Measurements from ENCODE around the gene PHF19.

Gene PHF19

GRCh38 chr9:120850315-120850714, 26.7 kb downstream of the PHF19 start:
- H3K36me3 ChIP-seq (ENCODE audit: insufficient read depth, low read length) = no peaks in the 10 kb centered on the region; the same call in 1 of the 2 replicates

GRCh38 chr9:120846906-120847305, 30.1 kb downstream of the PHF19 start:
- no peaks in the 10 kb centered on the region for H3K36me3 ChIP-seq (ENCODE audit: insufficient read depth, low read length)
- H3K9ac ChIP-seq (ENCODE audit: low read depth, low read length) = no peak overlapping the region
- no peaks in the 10 kb centered on the region for H3K9me3 ChIP-seq (ENCODE audit: control insufficient read depth, insufficient read depth, low read length)
- H3K4me1 ChIP-seq (ENCODE audit: insufficient read depth, low read length) = peaks cover 23% of the 10 kb centered on the region

More at GRCh38 chr9:120850315-120850714, 26.7 kb downstream of the PHF19 start:
- Histone ChIP-seq H3K4me1 (ENCODE audit: insufficient read depth, low read length) (peaks cover 37% of the 10 kb centered on the region), H3K9me3 (ENCODE audit: control insufficient read depth, insufficient read depth, low read length) (no peaks in the 10 kb centered on the region), H3K9ac (ENCODE audit: low read depth, low read length) (no peak overlapping the region)

GRCh38 chr9:120846251-120846889, 30.6 kb downstream of the PHF19 start:
- peaks cover 17% of the 10 kb centered on the region for H3K4me1 ChIP-seq (ENCODE audit: insufficient read depth, low read length)
- H3K36me3 ChIP-seq (ENCODE audit: insufficient read depth, low read length) = no peaks in the 10 kb centered on the region
- no peak overlapping the region for H3K9ac ChIP-seq (ENCODE audit: low read depth, low read length)
- no peaks in the 10 kb centered on the region for H3K9me3 ChIP-seq (ENCODE audit: control insufficient read depth, insufficient read depth, low read length)

- Histone ChIP-seq H3K9ac (ENCODE audit: low read depth, low read length) (no peak overlapping the region), H3K4me1 (ENCODE audit: insufficient read depth, low read length) (peaks cover 16% of the 10 kb centered on the region), H3K9me3 (ENCODE audit: control insufficient read depth, insufficient read depth, low read length) (no peaks in the 10 kb centered on the region), H3K36me3 (ENCODE audit: insufficient read depth, low read length) (no peaks in the 10 kb centered on the region)
These were observed 31.7 kb downstream of the PHF19 start for GRCh38 chr9:120845255-120845654.

GRCh38 chr9:120842685-120843485, 34.1 kb downstream of the PHF19 start, which contains the start of gene PSMD5:
Gene PSMD5 (minus strand): TSS chr9:120842922. CDS start chr9:120842909, 13 bp downstream.
- Histone ChIP-seq H3K9ac (ENCODE audit: low read depth, low read length) (peak within 1 kb of the TSS; percentile 90), H3K9me3 (ENCODE audit: control insufficient read depth, insufficient read depth, low read length) (no peaks in the 10 kb centered on the region), H3K36me3 (ENCODE audit: insufficient read depth, low read length) (no peaks in the 10 kb centered on the region), H3K4me1 (ENCODE audit: insufficient read depth, low read length) (peaks cover 16% of the 10 kb centered on the region)

- Histone ChIP-seq H3K9ac (ENCODE audit: low read depth, low read length) (peak overlapping the region; percentile 90), H3K9me3 (ENCODE audit: control insufficient read depth, insufficient read depth, low read length) (no peaks in the 10 kb centered on the region), H3K36me3 (ENCODE audit: insufficient read depth, low read length) (no peaks in the 10 kb centered on the region), H3K4me1 (ENCODE audit: insufficient read depth, low read length) (peaks cover 11% of the 10 kb centered on the region)
These were observed 34.9 kb downstream of the PHF19 start for GRCh38 chr9:120841930-120842684.

- Histone ChIP-seq H3K9me3 (ENCODE audit: control insufficient read depth, insufficient read depth, low read length) (no peaks in the 10 kb centered on the region), H3K36me3 (ENCODE audit: insufficient read depth, low read length) (no peaks in the 10 kb centered on the region), H3K4me1 (ENCODE audit: insufficient read depth, low read length) (no peaks in the 10 kb centered on the region; the same call in 1 of the 2 replicates), H3K9ac (ENCODE audit: low read depth, low read length) (no peak overlapping the region)
These were observed 37.8 kb downstream of the PHF19 start for GRCh38 chr9:120839146-120839545.

- Histone ChIP-seq H3K9me3 (ENCODE audit: control insufficient read depth, insufficient read depth, low read length) (no peaks in the 10 kb centered on the region), H3K9ac (ENCODE audit: low read depth, low read length) (no peak overlapping the region)
These were observed 39.1 kb downstream of the PHF19 start for GRCh38 chr9:120837921-120838320.

GRCh38 chr9:120833325-120833724, 43.7 kb downstream of the PHF19 start:
- no peaks in the 10 kb centered on the region for H3K9me3 ChIP-seq (ENCODE audit: control insufficient read depth, insufficient read depth, low read length)
- H3K9ac ChIP-seq (ENCODE audit: low read depth, low read length) = no peak overlapping the region; the same call in 1 of the 2 replicates
- peaks cover 9% of the 10 kb centered on the region for H3K36me3 ChIP-seq (ENCODE audit: insufficient read depth, low read length)
- peaks cover 6% of the 10 kb centered on the region; the same call in 1 of the 2 replicates for H3K4me1 ChIP-seq (ENCODE audit: insufficient read depth, low read length)

More at GRCh38 chr9:120837921-120838320, 39.1 kb downstream of the PHF19 start:
- Histone ChIP-seq H3K4me1 (ENCODE audit: insufficient read depth, low read length) (peaks cover 5% of the 10 kb centered on the region), H3K36me3 (ENCODE audit: insufficient read depth, low read length) (peaks cover 4% of the 10 kb centered on the region; the same call in 1 of the 2 replicates)

- Histone ChIP-seq H3K36me3 (ENCODE audit: insufficient read depth, low read length) (peaks cover 9% of the 10 kb centered on the region), H3K4me1 (ENCODE audit: insufficient read depth, low read length) (peaks cover 6% of the 10 kb centered on the region; the same call in 1 of the 2 replicates), H3K9me3 (ENCODE audit: control insufficient read depth, insufficient read depth, low read length) (no peaks in the 10 kb centered on the region), H3K9ac (ENCODE audit: low read depth, low read length) (no peak overlapping the region)
These were observed 44.2 kb downstream of the PHF19 start for GRCh38 chr9:120832807-120833206.

GRCh38 chr9:120830865-120831264, 46.1 kb downstream of the PHF19 start:
- no peak overlapping the region for H3K9ac ChIP-seq (ENCODE audit: low read depth, low read length)
- H3K36me3 ChIP-seq (ENCODE audit: insufficient read depth, low read length) = peaks cover 9% of the 10 kb centered on the region
- no peaks in the 10 kb centered on the region for H3K9me3 ChIP-seq (ENCODE audit: control insufficient read depth, insufficient read depth, low read length)
- peaks cover 6% of the 10 kb centered on the region; the same call in 1 of the 2 replicates for H3K4me1 ChIP-seq (ENCODE audit: insufficient read depth, low read length)

- H3K9me3 ChIP-seq (ENCODE audit: control insufficient read depth, insufficient read depth, low read length) = no peaks in the 10 kb centered on the region
- H3K36me3 ChIP-seq (ENCODE audit: insufficient read depth, low read length) = peaks cover 9% of the 10 kb centered on the region
- H3K4me1 ChIP-seq (ENCODE audit: insufficient read depth, low read length) = peaks cover 6% of the 10 kb centered on the region; the same call in 1 of the 2 replicates
- no peak overlapping the region for H3K9ac ChIP-seq (ENCODE audit: low read depth, low read length)
These were observed 46.8 kb downstream of the PHF19 start for GRCh38 chr9:120830151-120830550.

- H3K36me3 ChIP-seq (ENCODE audit: insufficient read depth, low read length) = peaks cover 14% of the 10 kb centered on the region
- no peaks in the 10 kb centered on the region for H3K9me3 ChIP-seq (ENCODE audit: control insufficient read depth, insufficient read depth, low read length)
- no peak overlapping the region for H3K9ac ChIP-seq (ENCODE audit: low read depth, low read length)
- peaks cover 6% of the 10 kb centered on the region; the same call in 1 of the 2 replicates for H3K4me1 ChIP-seq (ENCODE audit: insufficient read depth, low read length)
These were observed 47.3 kb downstream of the PHF19 start for GRCh38 chr9:120829650-120830049.

GRCh38 chr9:120820095-120820494, 56.9 kb downstream of the PHF19 start:
- H3K4me1 ChIP-seq (ENCODE audit: insufficient read depth, low read length) = no peaks in the 10 kb centered on the region
- peaks cover 23% of the 10 kb centered on the region for H3K36me3 ChIP-seq (ENCODE audit: insufficient read depth, low read length)
- H3K9ac ChIP-seq (ENCODE audit: low read depth, low read length) = no peak overlapping the region
- no peaks in the 10 kb centered on the region for H3K9me3 ChIP-seq (ENCODE audit: control insufficient read depth, insufficient read depth, low read length)
